ENCODE data around the gene SPACA9.

The SPACA9 gene

GRCh38 chr9:132894862-132895835 is 16.5 kb downstream of the SPACA9 start:
- DNase-seq (ENCODE audit: low spot score): no peak

- no peak for DNase-seq (ENCODE audit: low spot score)
Measured at GRCh38 chr9:132896264-132896663, 17.6 kb downstream of the SPACA9 start.

GRCh38 chr9:132896906-132897305 is 18.2 kb downstream of the SPACA9 start:
- DNase-seq (ENCODE audit: low spot score): no peak

GRCh38 chr9:132898051-132898450 is 19.4 kb downstream of the SPACA9 start:
- no peak for DNase-seq (ENCODE audit: low spot score)

- peak; percentile 86 for DNase-seq (ENCODE audit: low spot score)
Measured at GRCh38 chr9:132901858-132902831, 23.4 kb downstream of the SPACA9 start.

- DNase-seq (ENCODE audit: low spot score): no peak
Measured at GRCh38 chr9:132903574-132904492, 25.1 kb downstream of the SPACA9 start.

GRCh38 chr9:132905726-132906125 is 27.0 kb downstream of the SPACA9 start:
- DNase-seq (ENCODE audit: low spot score): no peak

- no peak for DNase-seq (ENCODE audit: low spot score)
Measured at GRCh38 chr9:132908635-132909034, 29.9 kb downstream of the SPACA9 start.

GRCh38 chr9:132909311-132909710 is 30.6 kb downstream of the SPACA9 start:
- DNase-seq (ENCODE audit: low spot score): no peak

- DNase-seq (ENCODE audit: low spot score): no peak
Measured at GRCh38 chr9:132910376-132910775, 31.7 kb downstream of the SPACA9 start.

GRCh38 chr9:132912131-132912530 is 33.4 kb downstream of the SPACA9 start:
- no peak for DNase-seq (ENCODE audit: low spot score)

- no peak for DNase-seq (ENCODE audit: low spot score)
Measured at GRCh38 chr9:132914924-132915323, 36.2 kb downstream of the SPACA9 start.

GRCh38 chr9:132919614-132920268 is 41.0 kb downstream of the SPACA9 start:
- DNase-seq (ENCODE audit: low spot score): no peak

GRCh38 chr9:132923346-132923902 is 44.7 kb downstream of the SPACA9 start:
- no peak for DNase-seq (ENCODE audit: low spot score)

- DNase-seq (ENCODE audit: low spot score): no peak
Measured at GRCh38 chr9:132927704-132928103, 49.0 kb downstream of the SPACA9 start.

GRCh38 chr9:132931178-132931735 is 52.6 kb downstream of the SPACA9 start:
- no peak for DNase-seq (ENCODE audit: low spot score)

GRCh38 chr9:132935026-132935425 is 56.3 kb downstream of the SPACA9 start:
- no peak for DNase-seq (ENCODE audit: low spot score)

- no peak for DNase-seq (ENCODE audit: low spot score)
Measured at GRCh38 chr9:132937463-132937901, 58.8 kb downstream of the SPACA9 start.

GRCh38 chr9:132939169-132939568 is 60.5 kb downstream of the SPACA9 start:
- no peak for DNase-seq (ENCODE audit: low spot score)

Measured in iPS-NIHi11 (cell line).